Activated CD4-positive, alpha-beta T cell treated with anti-CD3 and anti-CD28 coated beads, Interleukin-10, Interleukin-2, amounts not matched to agents 100 ng/mL and 50 ng/mL, durations not matched to agents 16 hours and 8 hours (primary cell): ENCODE results near the gene DMGDH.

Experiments
- DNase-seq: peaks from one replicate; pipeline ENCODE4 v3.0.0-alpha.2; 2020

Gene DMGDH

DNA sequence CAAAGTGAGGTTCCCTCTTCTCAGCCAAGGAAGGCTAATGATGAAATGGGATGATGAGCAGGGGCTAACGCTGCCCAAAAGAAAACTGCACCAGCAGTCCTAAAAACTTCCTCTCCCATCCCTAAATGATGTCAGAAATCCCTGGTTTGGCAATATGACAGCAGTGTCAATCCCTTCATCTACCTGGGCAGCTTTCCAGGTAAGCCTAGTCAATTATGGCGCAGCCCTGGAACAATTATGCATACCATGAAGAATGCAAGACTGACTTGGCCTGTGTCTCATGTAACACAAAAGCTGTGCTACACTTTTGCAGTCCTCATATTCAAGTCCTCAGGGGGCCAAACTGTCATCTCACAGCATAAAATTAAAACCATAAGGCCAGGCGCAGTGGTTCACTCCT lies 7.0 kb downstream of the DMGDH start:
- no peak for DNase-seq

GRCh38 chr5:79059674-79060073 lies 9.8 kb downstream of the DMGDH start:
- DNase-seq, result no peak

- DNase-seq, result no peak
These were observed 12.6 kb downstream of the DMGDH start for GRCh38 chr5:79056847-79057246.

DNA sequence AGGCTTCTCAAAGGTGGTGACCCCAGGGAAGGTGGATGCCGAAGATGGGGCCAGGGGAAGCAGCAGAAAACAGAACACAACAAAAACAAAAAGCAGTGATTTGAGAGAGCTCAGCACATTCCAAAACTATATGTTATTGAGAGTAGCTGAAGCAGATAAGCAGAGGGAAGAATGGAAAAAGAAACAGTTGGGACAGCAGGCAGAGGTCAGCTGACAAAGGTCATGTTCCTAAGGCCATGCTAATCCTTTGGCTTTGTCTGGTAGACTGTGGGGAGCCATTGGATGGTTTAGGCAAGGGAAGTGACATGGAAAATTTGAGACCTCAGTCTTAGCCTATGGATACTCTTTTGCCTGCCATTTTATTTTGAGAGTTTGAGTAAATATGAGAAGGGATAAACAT lies 14.5 kb downstream of the DMGDH start:
- no peak for DNase-seq

- no peak for DNase-seq
These were observed 16.2 kb downstream of the DMGDH start for GRCh38 chr5:79053321-79053720.

GRCh38 chr5:79050498-79050897 lies 19.0 kb downstream of the DMGDH start:
- no peak for DNase-seq

DNA sequence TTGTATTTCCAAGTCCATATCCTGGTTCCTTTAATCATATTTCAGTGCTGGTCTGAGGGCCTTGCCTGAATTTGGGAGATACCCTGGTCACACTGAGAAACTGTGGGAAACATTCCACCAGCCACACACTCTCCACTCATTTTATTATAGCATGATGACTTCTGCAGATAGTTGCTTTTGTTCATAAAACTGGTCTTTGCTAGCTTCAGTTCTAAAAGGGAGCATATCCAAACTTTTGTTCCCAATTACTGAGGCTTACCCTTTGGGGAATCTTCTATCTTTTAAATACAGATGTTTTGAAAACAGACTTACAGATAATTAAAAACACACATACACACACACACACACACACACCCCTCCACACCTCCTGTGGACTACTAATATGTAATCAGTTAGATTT lies 21.0 kb downstream of the DMGDH start:
- no peak for DNase-seq

- no peak for DNase-seq
These were observed 22.3 kb downstream of the DMGDH start for GRCh38 chr5:79047199-79047598.

DNA sequence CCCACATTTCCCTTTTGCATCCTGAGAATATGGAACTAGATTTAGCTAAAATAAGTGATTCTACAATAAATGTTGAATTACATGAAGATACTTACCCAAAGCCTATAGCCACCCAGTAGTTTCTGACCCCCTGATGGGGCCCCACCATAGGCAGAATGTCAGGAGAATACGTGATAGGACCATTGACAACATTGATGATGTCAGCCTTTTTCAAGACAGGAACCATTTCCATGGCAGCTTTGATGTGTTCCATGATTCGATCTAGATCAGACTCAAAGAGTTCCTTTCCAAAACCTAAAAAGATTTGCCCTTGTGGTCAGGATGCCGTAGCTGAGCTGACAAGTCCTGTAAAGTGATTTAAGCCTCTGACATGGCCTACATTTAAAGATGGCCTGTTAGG lies 27.3 kb downstream of the DMGDH start:
- no peak for DNase-seq

- DNase-seq, result no peak
These were observed 32.7 kb downstream of the DMGDH start for GRCh38 chr5:79036769-79037168.

GRCh38 chr5:79035237-79035636 lies 34.2 kb downstream of the DMGDH start:
- no peak for DNase-seq

DNA sequence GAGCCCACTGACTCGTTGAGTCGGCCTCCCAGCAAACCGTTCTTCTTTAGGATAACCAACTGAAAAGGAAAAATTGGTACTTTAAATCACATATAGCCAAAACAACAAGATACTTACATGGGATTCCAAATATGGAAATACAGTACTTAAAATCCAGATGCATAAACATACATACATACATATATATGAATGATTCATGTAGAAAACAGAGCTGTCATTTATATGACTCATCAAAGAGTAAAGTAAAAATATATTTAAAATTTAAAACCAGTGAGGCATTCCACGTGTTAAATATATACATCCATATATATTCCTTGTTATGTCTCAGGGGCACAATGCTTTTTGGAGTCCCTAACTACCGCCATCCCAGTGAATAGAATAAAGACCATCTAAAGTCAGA lies 36.7 kb downstream of the DMGDH start:
- DNase-seq, result no peak

DNA sequence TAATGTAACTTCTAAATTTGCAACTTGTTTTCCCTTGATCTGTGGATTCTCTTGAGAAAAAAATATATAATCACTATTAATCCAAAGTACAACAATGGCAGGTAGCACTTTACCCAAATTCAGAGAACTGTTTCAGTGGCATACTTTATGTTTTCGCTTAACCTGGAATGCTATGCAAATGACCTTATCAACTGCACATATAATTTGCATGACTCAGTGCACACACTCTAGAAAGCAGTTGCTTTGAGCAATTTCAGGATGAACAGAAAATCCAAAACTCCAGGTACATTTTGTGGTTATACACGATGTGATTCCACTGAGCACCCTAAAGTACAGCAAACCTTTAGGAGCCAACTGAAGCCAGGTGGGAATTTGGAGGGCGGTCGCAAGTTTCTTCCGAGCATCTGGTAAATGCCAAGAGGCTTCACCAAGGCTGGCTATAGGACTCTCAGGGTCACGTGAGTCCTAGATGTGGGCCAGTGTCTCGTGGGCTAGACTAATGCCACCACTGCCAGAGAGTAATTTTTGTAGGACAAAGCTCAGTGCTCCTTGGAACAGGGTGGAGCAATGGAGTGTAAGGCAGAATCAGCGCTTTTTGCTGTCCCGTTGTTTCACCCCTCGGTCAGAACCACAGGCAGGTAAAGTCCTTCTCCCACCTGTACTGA lies 37.3 kb downstream of the DMGDH start:
- no peak for DNase-seq

GRCh38 chr5:79031485-79031867 lies 38.0 kb downstream of the DMGDH start:
- no peak for DNase-seq

DNA sequence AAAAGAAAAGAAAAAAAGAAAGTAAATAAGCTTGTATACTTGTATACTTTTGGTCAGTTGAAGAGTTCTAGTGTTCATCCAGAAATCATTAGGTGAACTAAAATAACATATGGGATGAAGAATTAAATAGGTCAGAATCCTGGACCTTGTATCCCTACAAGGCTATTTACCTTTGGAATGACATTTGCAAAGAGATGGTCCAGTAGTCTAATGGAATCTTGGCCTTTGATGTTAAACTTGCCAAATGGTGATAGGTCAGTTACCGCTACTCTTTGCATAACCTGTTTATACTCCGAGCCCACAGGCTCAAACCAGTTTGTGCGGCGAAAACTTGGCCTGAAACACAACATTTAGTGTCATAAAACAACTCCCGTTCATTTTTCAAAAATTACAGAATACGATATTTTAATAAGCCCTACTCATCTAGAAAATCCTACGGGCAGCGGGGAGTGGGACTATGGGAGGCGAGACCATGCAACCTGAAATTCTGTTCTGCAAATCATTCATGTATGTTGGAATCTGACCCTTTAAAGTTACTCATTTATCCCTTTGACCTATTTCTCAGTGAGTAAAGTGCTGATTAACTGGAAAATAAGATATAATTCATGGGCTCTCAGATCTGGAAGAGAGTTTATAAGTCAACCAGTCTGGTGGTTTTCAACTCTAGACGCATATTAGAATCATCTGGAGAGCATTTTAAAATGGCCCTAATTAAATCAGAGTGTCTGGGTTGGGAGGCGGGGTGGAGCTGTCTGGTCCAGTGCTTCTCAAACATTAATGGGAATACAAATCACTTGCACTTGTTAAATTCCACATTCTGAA lies 38.6 kb downstream of the DMGDH start:
- no peak for DNase-seq

GRCh38 chr5:79025054-79025472 lies 44.4 kb downstream of the DMGDH start:
- peak; percentile 46 for DNase-seq

- DNase-seq, result no peak
These were observed 45.5 kb downstream of the DMGDH start for GRCh38 chr5:79023947-79024346.

- DNase-seq, result no peak
These were observed 46.1 kb downstream of the DMGDH start for GRCh38 chr5:79023348-79023747.

DNA sequence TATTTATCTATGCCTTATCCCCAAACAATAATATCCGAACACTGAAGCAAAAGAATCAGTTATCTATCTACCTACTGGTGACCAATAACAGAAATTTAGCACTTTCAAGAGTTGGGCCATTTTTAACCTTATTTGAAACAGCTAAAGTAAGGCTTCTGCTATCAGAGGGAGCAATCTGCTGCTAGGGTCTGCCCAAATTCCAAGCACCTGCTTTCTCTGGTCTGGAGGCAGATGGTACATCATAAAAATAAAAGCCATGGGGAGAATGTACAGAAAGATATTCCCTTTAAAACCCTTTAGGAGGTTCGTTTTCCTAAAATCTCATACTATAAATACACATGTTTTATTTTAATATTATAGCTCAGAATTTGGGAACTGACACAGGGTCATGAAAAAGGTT lies 46.7 kb downstream of the DMGDH start:
- DNase-seq, result no peak

GRCh38 chr5:79021753-79022152 lies 47.7 kb downstream of the DMGDH start:
- DNase-seq, result no peak

DNA sequence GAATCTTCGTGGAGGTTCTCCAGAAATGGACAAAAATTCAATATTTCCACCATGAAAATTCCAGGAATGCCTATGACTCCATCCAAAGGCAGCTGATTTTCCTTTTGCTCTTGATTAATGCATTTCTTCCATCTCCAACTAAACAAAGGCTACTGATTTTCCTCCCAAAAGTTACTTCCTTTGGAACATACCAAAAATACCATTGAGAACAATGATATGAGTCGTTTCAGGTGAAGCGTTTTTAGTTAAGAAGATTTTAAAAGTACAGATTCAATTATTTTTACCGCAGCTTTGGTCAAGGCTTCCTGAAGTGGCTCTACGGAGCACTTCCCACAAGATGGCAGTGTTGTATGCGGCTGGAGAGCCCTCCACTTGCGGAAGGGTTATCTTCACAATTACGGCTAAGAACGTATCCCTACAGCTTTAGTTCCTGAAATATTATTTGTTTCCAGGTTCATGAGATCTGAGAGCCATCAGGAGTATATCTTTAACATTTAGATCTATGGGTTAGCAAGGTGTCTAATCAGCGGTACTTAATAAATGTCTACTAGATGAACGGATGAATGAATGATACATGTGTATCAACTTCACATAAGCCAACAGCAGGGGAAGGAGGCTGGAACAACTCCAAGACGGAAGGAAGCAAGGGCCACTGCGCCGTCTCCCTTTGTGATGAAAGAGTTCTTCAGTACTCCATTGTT lies 48.5 kb downstream of the DMGDH start:
- peak; percentile 53 for DNase-seq

- DNase-seq, result no peak
These were observed 54.8 kb downstream of the DMGDH start for GRCh38 chr5:79014631-79015030.

- DNase-seq, result no peak
These were observed 57.6 kb downstream of the DMGDH start for GRCh38 chr5:79011869-79012268.

GRCh38 chr5:79011219-79011836 lies 58.1 kb downstream of the DMGDH start:
- DNase-seq, result no peak
